ENCODE measurements around the gene TSPAN15.

DNA sequence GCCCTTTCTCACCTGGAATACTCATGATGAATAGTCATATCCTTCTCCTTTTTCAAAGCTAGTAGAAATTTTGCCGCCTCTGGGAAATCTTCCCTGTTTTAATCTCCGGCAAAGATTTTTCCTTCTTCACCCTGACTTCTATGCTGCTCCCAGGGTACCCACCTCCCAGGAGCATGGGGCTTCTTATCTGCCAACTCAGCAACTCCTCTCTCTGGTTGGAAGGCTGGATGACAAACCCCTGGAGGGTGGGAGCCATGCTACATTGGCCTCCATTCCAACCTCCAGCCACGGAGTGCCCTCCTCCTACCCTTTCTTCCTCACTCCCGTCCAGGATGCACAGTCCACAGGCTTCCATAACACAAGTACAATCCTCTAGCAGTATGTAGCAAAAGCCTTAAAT, 102.1 kb downstream of the TSPAN15 start:
- TF ChIP-seq, protein P1, sequence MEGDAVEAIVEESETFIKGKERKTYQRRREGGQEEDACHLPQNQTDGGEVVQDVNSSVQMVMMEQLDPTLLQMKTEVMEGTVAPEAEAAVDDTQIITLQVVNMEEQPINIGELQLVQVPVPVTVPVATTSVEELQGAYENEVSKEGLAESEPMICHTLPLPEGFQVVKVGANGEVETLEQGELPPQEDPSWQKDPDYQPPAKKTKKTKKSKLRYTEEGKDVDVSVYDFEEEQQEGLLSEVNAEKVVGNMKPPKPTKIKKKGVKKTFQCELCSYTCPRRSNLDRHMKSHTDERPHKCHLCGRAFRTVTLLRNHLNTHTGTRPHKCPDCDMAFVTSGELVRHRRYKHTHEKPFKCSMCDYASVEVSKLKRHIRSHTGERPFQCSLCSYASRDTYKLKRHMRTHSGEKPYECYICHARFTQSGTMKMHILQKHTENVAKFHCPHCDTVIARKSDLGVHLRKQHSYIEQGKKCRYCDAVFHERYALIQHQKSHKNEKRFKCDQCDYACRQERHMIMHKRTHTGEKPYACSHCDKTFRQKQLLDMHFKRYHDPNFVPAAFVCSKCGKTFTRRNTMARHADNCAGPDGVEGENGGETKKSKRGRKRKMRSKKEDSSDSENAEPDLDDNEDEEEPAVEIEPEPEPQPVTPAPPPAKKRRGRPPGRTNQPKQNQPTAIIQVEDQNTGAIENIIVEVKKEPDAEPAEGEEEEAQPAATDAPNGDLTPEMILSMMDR (conservative IDR thresholded peaks at IDR 0.05; ENCODE audit: low read depth, low read length) = no peak
- TF ChIP-seq EZH2 (IDR thresholded peaks at IDR 0.05; ENCODE audit: low read length, unreplicated experiment) = no peak
- TF ChIP-seq EZH2phosphoT487 (IDR thresholded peaks at IDR 0.05; ENCODE audit: borderline replicate concordance, low read length) = no peak

All from PC-3 (cell line).